HL-60 (cell line): ENCODE data around the gene MTSS2.

ENCODE experiments used
- DNase-seq, 2 experiments: peaks; one replicate each; pipeline ENCODE4 v3.0.0-alpha.2; 2010 to 2020; ENCODE audit warnings: low read depth in 1 of 2, low spot score in 1 of 2
- H3K27ac ChIP-seq: fragments of 250-450 bp; sonication (Bioruptor Pico); replicated peaks from 2 replicates; pipeline ENCODE4 v1.5.1; 2020; ENCODE audit warnings: mild to moderate bottlenecking, moderate library complexity
- H3K27me3 ChIP-seq: fragments of 250-450 bp; sonication (Bioruptor Pico); 2 replicates; pipeline ENCODE4 v1.5.1; 2021; ENCODE audit warnings: mild to moderate bottlenecking, moderate library complexity; ENCODE audit not compliant: insufficient read depth, poor library complexity, severe bottlenecking
- H3K4me3 ChIP-seq: replicated peaks from 2 replicates; pipeline ENCODE4 v1.5.1; 2011; ENCODE audit warnings: mild to moderate bottlenecking, control low read depth, low read length; ENCODE audit not compliant: insufficient read depth
- GABPA ChIP-seq: IDR thresholded peaks from 2 replicates; pipeline ENCODE4 v1.6.1; 2012; ENCODE audit warnings: low read depth
- POLR2AphosphoS5 ChIP-seq: IDR thresholded peaks from 2 replicates; pipeline ENCODE4 v1.6.1; 2012; ENCODE audit warnings: low read depth
- SPI1 ChIP-seq: IDR thresholded peaks from 2 replicates; pipeline ENCODE4 v1.6.1; 2012; ENCODE audit warnings: low read depth, mild to moderate bottlenecking, borderline replicate concordance
- TF ChIP-seq, protein P1 (sequence below): IDR thresholded peaks from 2 replicates; pipeline ENCODE4 v1.6.1; 2012; ENCODE audit warnings: low read depth; ENCODE audit not compliant: insufficient replicate concordance
- TF ChIP-seq, protein P2 (sequence below): IDR thresholded peaks from one replicate; pipeline ENCODE4 v1.5.1; 2011; ENCODE audit warnings: low read length, control low read depth, inconsistent platforms; ENCODE audit not compliant: insufficient read depth

Gene MTSS2

DNA sequence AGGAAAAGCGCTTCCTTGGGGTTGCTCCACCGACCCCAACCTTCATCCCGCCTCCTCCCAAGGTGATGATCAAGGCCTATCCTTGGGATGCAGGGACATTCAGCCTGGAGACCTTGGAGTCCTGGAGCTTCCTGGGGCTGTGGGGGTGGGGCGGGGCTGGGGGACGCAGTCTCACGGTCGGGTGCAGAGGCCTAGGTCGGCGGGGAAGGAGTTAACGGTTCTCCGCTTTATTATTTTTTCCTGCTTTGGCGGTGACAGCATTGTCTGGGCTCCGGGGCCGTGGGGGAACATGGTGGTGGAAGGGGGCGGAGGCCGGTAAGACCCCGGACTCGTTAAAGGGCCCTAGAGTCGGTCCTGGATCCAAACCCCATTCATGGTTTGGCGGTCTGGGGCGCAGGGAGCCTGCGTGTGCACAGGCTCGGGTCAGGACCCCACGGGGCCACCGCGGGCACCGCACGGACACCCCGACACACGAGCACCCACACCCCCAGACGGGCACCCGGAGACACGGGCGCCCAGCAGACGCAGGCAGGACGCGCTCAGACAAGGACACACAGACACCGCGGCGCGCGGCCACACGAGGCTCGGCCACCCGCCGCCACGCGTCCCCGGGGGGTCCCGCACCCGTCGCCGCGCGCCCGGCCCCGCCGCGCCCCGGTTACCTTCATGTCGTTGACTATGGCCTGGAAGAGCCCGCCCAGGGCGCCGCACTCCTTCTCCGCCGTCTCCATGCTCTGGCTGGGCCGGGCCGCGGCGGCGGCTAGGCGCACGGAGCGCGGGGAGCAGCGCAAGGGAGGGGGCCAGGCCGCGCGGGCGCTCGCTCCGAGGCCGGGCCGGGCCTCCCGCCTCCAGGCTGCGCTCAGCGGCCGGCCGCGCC lies 554 bp downstream of the MTSS2 start:
- TF ChIP-seq POLR2AphosphoS5: no peak
- peak overlapping the region; percentile 56 for H3K4me3 ChIP-seq
- DNase-seq: no peak
- H3K27me3 ChIP-seq: no peaks in the 10 kb centered on the region
- peak overlapping the region; percentile 80 for H3K27ac ChIP-seq

DNA sequence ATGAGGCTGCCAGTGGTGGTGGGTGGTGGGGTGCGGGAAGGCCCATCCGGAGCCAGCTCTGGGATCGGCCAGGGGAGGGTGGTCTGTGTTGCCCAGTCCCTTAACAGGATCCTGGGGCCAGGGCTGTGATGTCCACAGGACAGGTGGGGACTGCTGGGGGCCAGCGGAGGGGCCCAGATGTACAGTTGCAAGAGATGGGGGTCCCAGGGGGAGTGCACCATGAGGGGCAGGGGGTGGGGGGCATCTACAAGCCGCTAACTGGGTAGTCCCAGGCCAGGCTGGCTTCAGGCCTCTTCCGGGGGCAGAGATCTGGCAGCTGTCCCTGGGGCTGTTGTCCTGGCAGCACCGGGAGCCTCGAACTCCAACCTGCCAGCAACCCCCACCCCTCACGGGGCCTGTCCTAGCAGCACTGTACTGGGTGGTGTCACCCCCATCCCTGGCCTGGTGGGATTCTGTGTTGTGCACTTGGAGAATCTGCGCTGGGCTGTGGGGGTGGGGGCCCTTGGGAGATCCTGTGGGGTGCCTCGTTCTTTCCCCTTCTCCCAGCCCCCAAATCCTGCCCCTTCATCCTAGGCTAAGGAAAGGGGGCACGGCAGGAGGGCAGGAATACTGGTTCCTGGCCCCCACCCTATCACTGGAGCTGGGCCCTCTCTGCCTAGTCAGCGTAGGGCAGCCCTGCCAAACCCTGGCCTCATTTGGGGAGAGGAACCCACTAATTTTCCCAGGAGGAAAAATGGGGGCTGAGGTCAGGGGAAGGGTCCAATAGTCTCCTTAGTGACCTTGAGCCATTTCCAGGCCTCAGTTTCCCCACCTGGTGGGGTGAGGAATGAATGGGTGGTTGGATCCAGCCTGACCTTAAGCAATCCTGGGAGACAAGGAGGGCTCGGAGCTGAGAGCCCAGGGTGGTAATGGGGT lies 1.4 kb downstream of the MTSS2 start:
- TF ChIP-seq, protein P1, sequence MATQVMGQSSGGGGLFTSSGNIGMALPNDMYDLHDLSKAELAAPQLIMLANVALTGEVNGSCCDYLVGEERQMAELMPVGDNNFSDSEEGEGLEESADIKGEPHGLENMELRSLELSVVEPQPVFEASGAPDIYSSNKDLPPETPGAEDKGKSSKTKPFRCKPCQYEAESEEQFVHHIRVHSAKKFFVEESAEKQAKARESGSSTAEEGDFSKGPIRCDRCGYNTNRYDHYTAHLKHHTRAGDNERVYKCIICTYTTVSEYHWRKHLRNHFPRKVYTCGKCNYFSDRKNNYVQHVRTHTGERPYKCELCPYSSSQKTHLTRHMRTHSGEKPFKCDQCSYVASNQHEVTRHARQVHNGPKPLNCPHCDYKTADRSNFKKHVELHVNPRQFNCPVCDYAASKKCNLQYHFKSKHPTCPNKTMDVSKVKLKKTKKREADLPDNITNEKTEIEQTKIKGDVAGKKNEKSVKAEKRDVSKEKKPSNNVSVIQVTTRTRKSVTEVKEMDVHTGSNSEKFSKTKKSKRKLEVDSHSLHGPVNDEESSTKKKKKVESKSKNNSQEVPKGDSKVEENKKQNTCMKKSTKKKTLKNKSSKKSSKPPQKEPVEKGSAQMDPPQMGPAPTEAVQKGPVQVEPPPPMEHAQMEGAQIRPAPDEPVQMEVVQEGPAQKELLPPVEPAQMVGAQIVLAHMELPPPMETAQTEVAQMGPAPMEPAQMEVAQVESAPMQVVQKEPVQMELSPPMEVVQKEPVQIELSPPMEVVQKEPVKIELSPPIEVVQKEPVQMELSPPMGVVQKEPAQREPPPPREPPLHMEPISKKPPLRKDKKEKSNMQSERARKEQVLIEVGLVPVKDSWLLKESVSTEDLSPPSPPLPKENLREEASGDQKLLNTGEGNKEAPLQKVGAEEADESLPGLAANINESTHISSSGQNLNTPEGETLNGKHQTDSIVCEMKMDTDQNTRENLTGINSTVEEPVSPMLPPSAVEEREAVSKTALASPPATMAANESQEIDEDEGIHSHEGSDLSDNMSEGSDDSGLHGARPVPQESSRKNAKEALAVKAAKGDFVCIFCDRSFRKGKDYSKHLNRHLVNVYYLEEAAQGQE: no peak
- TF ChIP-seq SPI1: no peak
- no peak for TF ChIP-seq POLR2AphosphoS5
- TF ChIP-seq, protein P2, sequence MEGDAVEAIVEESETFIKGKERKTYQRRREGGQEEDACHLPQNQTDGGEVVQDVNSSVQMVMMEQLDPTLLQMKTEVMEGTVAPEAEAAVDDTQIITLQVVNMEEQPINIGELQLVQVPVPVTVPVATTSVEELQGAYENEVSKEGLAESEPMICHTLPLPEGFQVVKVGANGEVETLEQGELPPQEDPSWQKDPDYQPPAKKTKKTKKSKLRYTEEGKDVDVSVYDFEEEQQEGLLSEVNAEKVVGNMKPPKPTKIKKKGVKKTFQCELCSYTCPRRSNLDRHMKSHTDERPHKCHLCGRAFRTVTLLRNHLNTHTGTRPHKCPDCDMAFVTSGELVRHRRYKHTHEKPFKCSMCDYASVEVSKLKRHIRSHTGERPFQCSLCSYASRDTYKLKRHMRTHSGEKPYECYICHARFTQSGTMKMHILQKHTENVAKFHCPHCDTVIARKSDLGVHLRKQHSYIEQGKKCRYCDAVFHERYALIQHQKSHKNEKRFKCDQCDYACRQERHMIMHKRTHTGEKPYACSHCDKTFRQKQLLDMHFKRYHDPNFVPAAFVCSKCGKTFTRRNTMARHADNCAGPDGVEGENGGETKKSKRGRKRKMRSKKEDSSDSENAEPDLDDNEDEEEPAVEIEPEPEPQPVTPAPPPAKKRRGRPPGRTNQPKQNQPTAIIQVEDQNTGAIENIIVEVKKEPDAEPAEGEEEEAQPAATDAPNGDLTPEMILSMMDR: no peak
- no peak for TF ChIP-seq GABPA
- Histone ChIP-seq H3K27me3 (no peaks in the 10 kb centered on the region), H3K4me3 (peak overlapping the region; percentile 56), H3K27ac (peak overlapping the region; percentile 80)
- no peak for DNase-seq

DNA sequence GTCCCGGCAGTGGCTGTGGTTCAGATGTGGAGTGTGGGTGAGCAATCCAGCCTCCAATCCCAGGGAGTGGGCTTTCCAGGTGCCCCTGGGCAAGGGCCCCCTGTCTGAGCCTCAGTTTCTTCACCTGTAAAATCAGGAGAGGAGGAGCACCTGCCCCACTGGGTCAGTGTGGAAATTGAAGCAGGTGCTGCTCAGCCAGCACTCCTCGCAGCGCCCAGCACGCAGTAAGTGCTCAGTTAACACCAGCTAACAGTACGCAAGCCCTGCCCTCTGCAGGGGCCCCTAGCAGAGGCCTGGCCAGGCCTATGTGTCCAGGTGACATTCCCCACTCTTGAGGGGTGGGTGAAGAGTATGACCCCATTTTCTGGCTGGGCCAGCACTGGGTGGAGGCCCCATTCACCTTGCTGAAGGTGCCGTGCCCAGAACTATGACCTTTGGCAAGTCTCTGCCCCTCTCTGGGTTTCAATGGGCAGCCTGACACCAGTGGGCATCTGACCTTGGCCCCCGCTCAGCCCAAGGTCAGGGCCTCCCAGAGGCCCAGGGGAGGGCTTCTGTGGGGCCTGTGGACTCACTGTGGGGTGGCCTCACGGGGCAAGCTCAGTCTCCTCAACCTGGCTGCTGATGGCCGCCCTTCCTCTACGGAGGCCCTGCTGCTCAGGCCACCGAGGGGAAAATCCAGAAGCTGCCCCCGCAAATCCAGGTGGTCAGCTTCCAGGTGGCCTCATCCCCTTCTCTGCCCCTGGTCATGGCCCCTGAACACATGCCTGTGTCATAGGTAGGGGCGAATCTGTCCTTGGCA lies 2.5 kb downstream of the MTSS2 start:
- no peak overlapping the region for H3K27ac ChIP-seq

DNA sequence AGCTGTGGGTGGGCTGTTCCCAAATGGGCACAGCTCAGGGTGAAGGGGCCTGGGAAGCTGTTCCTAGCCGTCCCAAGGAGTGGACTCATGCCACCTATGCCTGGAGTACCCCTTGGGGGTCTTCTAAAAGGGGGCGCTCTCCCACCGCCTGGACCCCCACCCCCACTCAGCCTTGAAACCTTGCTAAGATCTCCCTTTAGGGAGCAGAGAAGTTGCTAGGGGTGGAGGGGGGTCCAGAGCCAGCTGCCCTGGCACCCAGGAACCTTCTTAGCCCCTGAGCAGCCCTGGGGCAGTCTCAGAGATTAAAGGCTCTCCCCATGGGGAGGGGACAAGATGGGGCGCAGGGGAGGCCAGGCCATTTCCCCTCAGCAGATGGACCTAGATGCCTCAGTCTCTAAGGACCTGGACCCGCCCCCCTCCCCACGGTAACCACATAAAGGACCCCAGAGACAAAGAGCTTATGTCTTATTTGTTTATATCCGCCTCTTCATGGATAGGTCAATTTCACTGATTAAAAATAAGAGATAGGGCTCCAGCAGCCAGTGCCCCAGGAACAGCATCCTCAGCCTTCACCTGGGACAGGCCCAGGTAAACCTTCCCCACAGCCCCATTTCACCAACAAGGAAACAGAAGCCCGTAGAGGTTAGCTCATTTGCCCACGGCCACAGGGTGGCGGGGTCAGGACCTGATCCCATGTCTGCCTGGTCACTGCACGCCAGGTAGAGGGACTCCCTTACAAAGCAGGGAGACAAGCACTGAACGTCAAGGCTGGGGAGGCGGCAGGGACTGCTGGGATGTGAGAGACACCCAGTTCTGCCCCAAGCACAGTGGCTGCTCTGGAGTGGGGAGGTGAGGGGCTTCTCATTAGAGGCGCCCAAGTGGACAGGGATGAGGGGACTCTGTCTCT lies 3.4 kb downstream of the MTSS2 start:
- H3K27ac ChIP-seq: no peak overlapping the region
- DNase-seq: no peak
- TF ChIP-seq, protein P1: no peak
- TF ChIP-seq GABPA: no peak
- TF ChIP-seq, protein P2: no peak
- TF ChIP-seq POLR2AphosphoS5: no peak
- TF ChIP-seq SPI1: no peak
- H3K27me3 ChIP-seq: no peaks in the 10 kb centered on the region
- H3K4me3 ChIP-seq: no peak overlapping the region

More for the DNA sequence above, 2.5 kb downstream of the MTSS2 start:
- no peak overlapping the region for H3K4me3 ChIP-seq
- DNase-seq: no peak
- TF ChIP-seq SPI1 (no peak), POLR2AphosphoS5 (no peak)
- TF ChIP-seq, protein P2: no peak
- no peaks in the 10 kb centered on the region for H3K27me3 ChIP-seq
